K562 (cell line): ENCODE measurements around the gene CEP350. TPM values are rescaled to one million over a fixed set of nuclear protein-coding genes. Genes with fewer than 3 reads are reported as not detected.

ENCODE experiments used
- ATAC-seq: fragments of 200-7000 bp; cut with Tn5 transposase; 3 replicates; pipeline ENCODE4 v1.9.1; 2020; ENCODE audit warnings: moderate library complexity
- BruUV-seq: library from RNA; stranded (reverse); fragments of 400-500 nt; replicated peaks from 2 replicates; lab custom pipeline; 2021; lab: Mats Ljungman, UMichigan
- CTCF ChIA-PET: fragments of 300-600 bp; formaldehyde crosslinking; extraction: SDS; loops from one replicate; lab custom pipeline; 2021; ENCODE audit warnings: low intra/inter-chr PET ratio; lab: Yijun Ruan, JAX
- POLR2A ChIA-PET: fragments of 300-600, 350-650 bp; sonication (Branson Sonifier 250); formaldehyde crosslinking; extraction: SDS; loops from one replicate; lab custom pipeline; 2021; ENCODE audit warnings: antibody characterized with exemption, inconsistent platforms; lab: Yijun Ruan, JAX
- DNase-seq, 4 experiments: peaks; one replicate each; pipeline versions ENCODE4 v3.0.0 to v3.0.0-alpha.2; 2011 to 2018; ENCODE audit warnings: low spot score in 3 of 4, mixed read lengths in 3 of 4; ENCODE audit errors: extremely low read depth in 1 of 4
- FAIRE-seq: peaks from 2 replicates; lab custom pipeline; 2011; peaks lifted over from hg19 to GRCh38; lab: Jason Lieb, UNC
- H2AFZ ChIP-seq: 2 replicates; pipeline ENCODE4 v1.6.0; 2011; ENCODE audit warnings: low read depth, low read length, control low read depth, inconsistent platforms
- H3K27ac ChIP-seq: fragments of 200-600 bp; 3 replicates; pipeline ENCODE4 v1.8.0; 2011; ENCODE audit warnings: low read depth, mild to moderate bottlenecking, control low read depth, inconsistent platforms, low read length, moderate library complexity, mixed read lengths; ENCODE audit errors: extremely low read depth
- H3K27me3 ChIP-seq, 2 experiments: fragments of 300-600 bp in 1 of 2; 2 replicates in 1 of 2; 3 replicates in 1 of 2; pipeline versions ENCODE4 v1.6.0 to v1.8.0; 2011; ENCODE audit warnings: inconsistent platforms in 2 of 2, low read length in 2 of 2, mild to moderate bottlenecking in 1 of 2, mixed read lengths in 1 of 2, moderate library complexity in 1 of 2; ENCODE audit not compliant: control insufficient read depth in 2 of 2, insufficient read depth in 2 of 2
- H3K36me3 ChIP-seq: fragments of 300-600 bp; 3 replicates; pipeline ENCODE4 v1.8.0; 2011; ENCODE audit warnings: mild to moderate bottlenecking, low read length, inconsistent platforms; ENCODE audit not compliant: control insufficient read depth, insufficient read depth
- H3K4me1 ChIP-seq, 2 experiments: fragments of 200-600 bp in 1 of 2; replicated peaks in 1 of 2; 2 replicates in 1 of 2; 3 replicates in 1 of 2; pipeline versions ENCODE4 v1.5.1 to v1.8.0; 2011; ENCODE audit warnings: inconsistent platforms in 2 of 2, low read length in 2 of 2, mild to moderate bottlenecking in 1 of 2, mixed read lengths in 1 of 2, moderate library complexity in 1 of 2; ENCODE audit not compliant: control insufficient read depth in 2 of 2, insufficient read depth in 2 of 2
- H3K4me2 ChIP-seq: 2 replicates; pipeline ENCODE4 v1.6.1; 2011; ENCODE audit warnings: low read length, control low read depth, inconsistent platforms, mixed read lengths; ENCODE audit not compliant: insufficient read depth
- H3K4me3 ChIP-seq: fragments of 200-600 bp; sonication (generic), shearing (Covaris generic); 2 replicates; pipeline ENCODE4 v1.5.1; 2016; ENCODE audit warnings: control low read depth, inconsistent platforms
- H3K79me2 ChIP-seq: fragments of 200-600 bp; 3 replicates; pipeline ENCODE4 v1.8.0; 2011; ENCODE audit warnings: low read length, inconsistent platforms; ENCODE audit not compliant: control insufficient read depth, insufficient read depth
- H3K9ac ChIP-seq, 2 experiments: 2 replicates each; pipeline versions ENCODE4 v1.6.0 to v1.6.1; 2011; ENCODE audit warnings: low read depth in 2 of 2, low read length in 2 of 2, control low read depth in 1 of 2, inconsistent platforms in 1 of 2, mild to moderate bottlenecking in 1 of 2, mixed read lengths in 1 of 2; ENCODE audit not compliant: insufficient read depth in 1 of 2
- H3K9me1 ChIP-seq: one replicate; pipeline ENCODE4 v1.6.0; 2011; ENCODE audit warnings: inconsistent platforms, mild to moderate bottlenecking, low read length, moderate library complexity; ENCODE audit not compliant: control insufficient read depth, insufficient read depth
- H3K9me3 ChIP-seq: replicated peaks from 2 replicates; pipeline ENCODE4 v1.5.1; 2011; ENCODE audit warnings: low read depth, low read length, inconsistent platforms; ENCODE audit not compliant: control insufficient read depth, insufficient read depth
- H4K20me1 ChIP-seq: replicated peaks from 2 replicates; pipeline ENCODE4 v1.6.1; 2011; ENCODE audit warnings: low read length, inconsistent platforms, mixed read lengths; ENCODE audit not compliant: control insufficient read depth, insufficient read depth
- ELK3 ChIP-seq: fragments of 450-650 bp; formaldehyde crosslinking; IDR thresholded peaks from 2 replicates; pipeline ENCODE4 v1.4.0; 2020; ENCODE audit warnings: mild to moderate bottlenecking
- NR4A1 ChIP-seq, 2 experiments: fragments of 250-450 bp in 1 of 2; fragments of 450-650 bp in 1 of 2; sonication (Bioruptor Pico) in 1 of 2; IDR thresholded peaks; 2 replicates each; pipeline versions ENCODE4 v1.4.0 to v1.6.1; 2016 to 2020; ENCODE audit warnings: mild to moderate bottlenecking in 2 of 2, missing compliant biosample characterization in 1 of 2, missing genetic modification characterization in 1 of 2, moderate library complexity in 1 of 2
- POLR2G ChIP-seq: fragments of 200-400 bp; formaldehyde crosslinking; IDR thresholded peaks from 2 replicates; pipeline ENCODE4 v1.6.1; 2017; ENCODE audit warnings: low read depth, mild to moderate bottlenecking, antibody characterized with exemption, low read length, moderate library complexity
- PRMT5 ChIP-seq: sonication (generic); formaldehyde crosslinking; IDR thresholded peaks from 2 replicates; pipeline ENCODE4 v1.5.0; 2020; ENCODE audit warnings: missing genetic modification reagents
- TGIF2 ChIP-seq: sonication (generic); formaldehyde crosslinking; IDR thresholded peaks from 2 replicates; pipeline ENCODE4 v1.8.1; 2022; ENCODE audit warnings: mild to moderate bottlenecking, missing genetic modification reagents, moderate library complexity
- ZBTB40 ChIP-seq, 2 experiments: fragments of 450-650 bp in 1 of 2; sonication (generic) in 1 of 2; formaldehyde crosslinking in 1 of 2; IDR thresholded peaks; 2 replicates each; pipeline versions ENCODE4 v1.7.1 to v1.9.0; 2016 to 2022; ENCODE audit warnings: inconsistent platforms in 1 of 2, mild to moderate bottlenecking in 1 of 2, missing genetic modification reagents in 1 of 2
- ZNF511 ChIP-seq: sonication (generic); formaldehyde crosslinking; IDR thresholded peaks from 2 replicates; pipeline ENCODE4 v1.8.0; 2022; ENCODE audit warnings: mild to moderate bottlenecking, missing genetic modification reagents
- WGBS: fragments of 100-300 bp; shearing (Covaris generic); methylation state at CpG from one replicate; pipeline ENCODE4 v1.1.6; 2016; ENCODE audit warnings: low coverage, mixed read lengths; ENCODE audit not compliant: insufficient coverage; ENCODE audit errors: missing lambda C conversion rate; 5-methylcytosine and 5-hydroxymethylcytosine counted together
- in situ Hi-C: fragments of 300-500 bp; cut with MboI; formaldehyde crosslinking; loops from 4 replicates; pipeline ENCODE4 v1.15.0; 2018; ENCODE audit warnings: inconsistent platforms, mixed read lengths
- intact Hi-C: fragments of 100-400 bp; cut with micrococcal nuclease; formaldehyde crosslinking; loops from 2 replicates; pipeline ENCODE4 v1.14.2; 2022
- polyA plus RNA-seq, 8 experiments: library from polyadenylated mRNA; depleted of rRNA in 4 of 8; stranded (reverse) in 5 of 8; unstranded in 3 of 8; fragments of >200 nt; fragmentation: Nextera tagmentation in 2 of 8; fragmentation: Illumina TruSeq in 1 of 8; extraction: Ambion mirVana in 2 of 8; extraction: Trizol in 1 of 8; gene quantifications; 2 replicates each; pipeline versions ENCODE4 v1.2.1 to v1.2.3, GENCODE V29; 2011 to 2014; ENCODE audit warnings: inconsistent platforms in 1 of 8, missing spikeins in 1 of 8
- total RNA-seq, 7 experiments: library from RNA; depleted of rRNA in 6 of 7; stranded (reverse); fragments of >200 nt in 6 of 7; fragmentation: Illumina TruSeq in 2 of 7; extraction: Trizol in 2 of 7; gene quantifications; 2 replicates each; pipeline versions ENCODE4 v1.2.1 to v1.2.3, GENCODE V29; 2011 to 2021; ENCODE audit warnings: low replicate concordance in 1 of 7

The CEP350 gene
- total and polyA plus RNA-seq, 9 of the 15 experiments (the other 6 are each of a cell fraction or from before 2014, with no cell fraction given) = 8.3 to 64.3 (median 28.0) TPM

GRCh38 chr1:179996099-179996498, 41.5 kb downstream of the CEP350 start:
- H3K9me1 ChIP-seq = no peaks in the 10 kb centered on the region
- no peaks in the 10 kb centered on the region for H3K9me3 ChIP-seq
- H2AFZ ChIP-seq = no peak overlapping the region
- ATAC-seq (no peak), FAIRE-seq (no peak), DNase-seq (no peak)
- H4K20me1 ChIP-seq = no peaks in the 10 kb centered on the region
- no peaks in the 10 kb centered on the region for H3K4me1 ChIP-seq
- H3K27ac ChIP-seq = no peak overlapping the region
- ChIA-PET POLR2A (interaction anchor here (0.6 kb wide), 1 partner anchor 49 kb away, joined by 3 read pairs; no protein-coding TSS in a partner anchor), CTCF (no interaction called here)
- H3K4me2 ChIP-seq = no peak overlapping the region
- intact Hi-C loops = no loop called here
- H3K27me3 ChIP-seq = no peaks in the 10 kb centered on the region
- BruUV-seq = no TSS peak
- no peak overlapping the region for H3K9ac ChIP-seq
- peaks cover 41% of the 10 kb centered on the region for H3K36me3 ChIP-seq
- H3K79me2 ChIP-seq = no peaks in the 10 kb centered on the region; the same call in 2 of the 3 replicates
- WGBS = 89% methylated on average over 1 of the region's 1 CpG
- in situ Hi-C loops = no loop called here
- H3K4me3 ChIP-seq = no peak overlapping the region
- TF ChIP-seq POLR2G (no peak), PRMT5 (no peak), TGIF2 (no peak), ZNF511 (CRISPR knock-in tag) (no peak), NR4A1 (CRISPR knock-in tag; IDR thresholded peaks at IDR 0.05) (no peak), NR4A1 (tag; IDR thresholded peaks at IDR 0.05) (no peak), ZBTB40 (IDR thresholded peaks at IDR 0.05) (no peak), ZBTB40 (CRISPR knock-in tag; IDR thresholded peaks at IDR 0.05) (no peak), ELK3 (no peak)
